GM23248 (cell line): ENCODE measurements around the gene NDC1.
"Not testable (repeated sequence)": the region's sequence is repeated elsewhere in the genome, so short reads cannot be mapped to it uniquely, and the experiment has no call there.

ENCODE experiments used
- EZH2 ChIP-seq: fragments of 200-600 bp; sonication (generic); IDR thresholded peaks from 2 replicates; pipeline ENCODE4 v1.6.1; 2018; ENCODE audit warnings: antibody characterized with exemption, mild to moderate bottlenecking; ENCODE audit not compliant: insufficient read depth, poor library complexity, severe bottlenecking
- EZH2phosphoT487 ChIP-seq: fragments of 200-600 bp; sonication (generic); IDR thresholded peaks from 2 replicates; pipeline ENCODE4 v1.6.1; 2018; ENCODE audit warnings: antibody characterized with exemption, moderate library complexity, mild to moderate bottlenecking, low read depth; ENCODE audit not compliant: insufficient read depth

- TF ChIP-seq EZH2phosphoT487, EZH2: not testable (repeated sequence)
Observed at GRCh38 chr1:53881853-53882252, 43.8 kb upstream of the NDC1 start.
